GM12874 (cell line): ENCODE data around the gene NDUFS6.

Experiments
- TF ChIP-seq, protein P1 (sequence below): IDR thresholded peaks from 2 replicates; pipeline ENCODE4 v1.5.1; 2011; ENCODE audit warnings: low read depth, mild to moderate bottlenecking, control low read depth, low read length, moderate library complexity; ENCODE audit not compliant: insufficient read depth

NDUFS6 gene

DNA sequence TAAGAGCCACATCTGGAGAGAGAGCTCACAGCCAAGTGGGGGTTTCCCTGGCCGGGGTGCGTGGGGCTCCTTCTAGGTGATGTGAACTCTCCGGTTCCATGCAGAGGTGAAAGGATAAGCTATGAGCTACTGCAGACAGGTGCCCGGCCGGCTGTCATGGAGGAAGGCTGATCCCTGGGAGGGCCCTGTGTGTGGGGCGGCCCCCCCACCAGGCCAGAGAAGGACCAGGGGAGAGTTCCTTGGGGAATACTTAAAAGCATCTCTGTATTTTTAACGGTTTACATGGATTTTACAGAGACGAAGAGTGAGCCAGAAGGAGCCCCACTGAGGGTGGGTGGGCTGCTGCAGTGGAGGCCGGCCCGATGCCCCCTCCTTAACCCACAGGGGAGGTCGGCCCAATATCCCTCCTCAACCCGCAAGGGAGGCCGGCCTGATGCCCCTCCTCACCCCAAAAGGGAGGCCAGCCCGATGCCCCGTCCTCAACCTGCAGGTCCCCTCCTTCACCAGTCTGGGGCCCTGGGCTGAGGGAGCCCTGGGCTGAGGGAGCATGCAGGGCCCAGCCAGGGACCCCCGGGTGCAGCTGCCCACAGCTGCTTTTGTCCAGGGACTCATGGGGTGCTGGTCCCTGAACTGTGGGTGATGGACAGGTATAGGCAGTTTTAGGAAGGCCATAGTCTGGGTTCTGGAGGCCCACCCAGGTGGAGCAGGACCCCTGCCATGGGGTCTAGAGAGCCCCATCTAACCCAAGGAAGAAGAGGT lies 33.5 kb upstream of the NDUFS6 start:
- TF ChIP-seq, protein P1, sequence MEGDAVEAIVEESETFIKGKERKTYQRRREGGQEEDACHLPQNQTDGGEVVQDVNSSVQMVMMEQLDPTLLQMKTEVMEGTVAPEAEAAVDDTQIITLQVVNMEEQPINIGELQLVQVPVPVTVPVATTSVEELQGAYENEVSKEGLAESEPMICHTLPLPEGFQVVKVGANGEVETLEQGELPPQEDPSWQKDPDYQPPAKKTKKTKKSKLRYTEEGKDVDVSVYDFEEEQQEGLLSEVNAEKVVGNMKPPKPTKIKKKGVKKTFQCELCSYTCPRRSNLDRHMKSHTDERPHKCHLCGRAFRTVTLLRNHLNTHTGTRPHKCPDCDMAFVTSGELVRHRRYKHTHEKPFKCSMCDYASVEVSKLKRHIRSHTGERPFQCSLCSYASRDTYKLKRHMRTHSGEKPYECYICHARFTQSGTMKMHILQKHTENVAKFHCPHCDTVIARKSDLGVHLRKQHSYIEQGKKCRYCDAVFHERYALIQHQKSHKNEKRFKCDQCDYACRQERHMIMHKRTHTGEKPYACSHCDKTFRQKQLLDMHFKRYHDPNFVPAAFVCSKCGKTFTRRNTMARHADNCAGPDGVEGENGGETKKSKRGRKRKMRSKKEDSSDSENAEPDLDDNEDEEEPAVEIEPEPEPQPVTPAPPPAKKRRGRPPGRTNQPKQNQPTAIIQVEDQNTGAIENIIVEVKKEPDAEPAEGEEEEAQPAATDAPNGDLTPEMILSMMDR = no peak

DNA sequence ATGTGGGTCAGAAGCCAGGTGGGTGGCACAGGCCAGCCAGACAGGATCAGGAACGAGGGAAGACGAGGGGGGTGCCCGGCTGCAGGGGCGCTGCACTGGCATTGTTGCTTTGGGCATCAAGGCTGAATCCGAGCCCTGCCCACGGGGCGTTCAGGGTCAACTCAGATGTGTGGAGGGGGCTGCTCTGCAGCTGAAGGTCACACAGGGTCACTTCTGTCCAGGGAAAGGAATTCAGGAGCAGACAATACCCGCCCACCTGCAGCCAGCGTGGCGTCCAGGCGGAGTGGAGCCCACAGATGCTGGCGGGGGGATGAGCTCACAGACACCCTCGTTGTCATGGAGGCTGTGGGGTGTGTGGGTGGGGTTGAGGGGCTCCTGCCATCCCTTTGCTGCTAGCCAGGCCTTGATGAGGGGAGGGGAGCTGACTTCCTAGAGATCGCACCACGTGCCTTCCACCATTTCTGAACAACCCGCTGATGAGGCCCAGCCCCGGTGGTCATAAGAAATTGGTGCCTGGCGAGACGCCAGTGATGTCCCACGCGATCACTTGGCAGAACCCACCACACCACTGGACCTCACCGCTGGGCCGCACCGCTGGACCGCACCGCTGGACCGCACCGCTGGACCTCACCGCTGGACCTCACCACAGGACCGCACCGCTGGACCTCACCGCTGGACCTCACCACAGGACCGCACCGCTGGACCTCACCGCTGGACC lies 32.8 kb upstream of the NDUFS6 start:
- TF ChIP-seq, protein P1 = no peak

DNA sequence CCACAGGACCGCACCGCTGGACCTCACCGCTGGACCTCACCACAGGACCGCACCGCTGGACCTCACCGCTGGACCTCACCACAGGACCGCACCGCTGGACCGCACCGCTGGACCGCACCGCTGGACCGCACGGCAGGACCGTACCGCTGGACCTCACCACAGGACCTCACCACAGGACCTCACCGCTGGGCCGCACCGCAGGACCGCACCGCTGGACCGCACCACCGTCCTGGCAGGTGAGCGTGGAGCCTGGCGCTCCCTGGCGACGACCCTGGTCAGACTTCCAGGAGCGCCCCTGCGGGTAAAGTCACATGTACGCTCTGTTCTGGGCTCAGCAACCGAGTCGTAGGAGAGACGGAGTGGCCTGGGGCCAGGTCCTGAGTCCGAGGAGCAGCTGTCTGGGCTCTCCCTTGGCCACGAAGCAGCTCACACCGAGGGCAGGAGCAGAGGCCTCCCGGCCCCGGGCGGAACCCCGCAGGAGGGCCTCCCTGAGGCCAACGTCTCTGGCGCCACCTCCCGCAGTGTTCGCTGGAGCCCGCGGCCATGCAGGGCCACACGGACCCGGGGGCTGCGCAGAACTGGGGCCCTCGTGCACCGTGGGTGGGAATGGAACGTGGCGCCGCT lies 32.1 kb upstream of the NDUFS6 start:
- TF ChIP-seq, protein P1 = no peak

DNA sequence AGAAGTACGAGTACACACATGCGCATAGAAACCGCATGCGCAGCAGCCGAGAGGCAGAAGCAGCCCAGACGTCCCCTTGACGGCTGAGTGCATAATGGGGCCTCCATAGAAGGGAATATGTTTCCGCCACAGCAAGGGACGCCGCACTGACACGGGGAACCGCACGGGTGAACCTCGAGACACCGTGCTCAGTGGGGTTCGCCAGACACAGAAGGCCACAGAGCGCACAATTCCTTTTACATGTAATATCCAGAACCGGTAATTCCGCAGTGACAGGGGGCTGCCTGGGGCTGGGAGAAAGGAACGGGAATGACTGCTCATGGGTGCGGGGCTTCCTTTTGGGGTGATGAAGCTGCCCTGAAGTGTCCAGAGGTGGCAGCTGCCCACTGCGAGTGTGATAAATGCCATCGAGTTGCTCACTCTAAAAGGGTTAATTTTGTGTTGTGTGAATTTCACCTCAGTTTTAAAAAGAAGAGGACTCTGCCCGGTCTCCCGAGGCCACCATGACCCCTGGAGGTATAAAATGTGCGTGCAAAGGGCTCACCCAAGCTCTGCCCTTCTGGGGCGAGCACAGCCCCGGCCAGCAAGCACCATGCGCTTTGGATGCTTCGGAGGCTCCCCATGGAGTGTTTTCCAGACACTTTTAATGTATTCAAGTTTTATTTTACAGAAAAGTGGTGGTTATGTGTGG lies 31.3 kb upstream of the NDUFS6 start:
- TF ChIP-seq, protein P1 = no peak

DNA sequence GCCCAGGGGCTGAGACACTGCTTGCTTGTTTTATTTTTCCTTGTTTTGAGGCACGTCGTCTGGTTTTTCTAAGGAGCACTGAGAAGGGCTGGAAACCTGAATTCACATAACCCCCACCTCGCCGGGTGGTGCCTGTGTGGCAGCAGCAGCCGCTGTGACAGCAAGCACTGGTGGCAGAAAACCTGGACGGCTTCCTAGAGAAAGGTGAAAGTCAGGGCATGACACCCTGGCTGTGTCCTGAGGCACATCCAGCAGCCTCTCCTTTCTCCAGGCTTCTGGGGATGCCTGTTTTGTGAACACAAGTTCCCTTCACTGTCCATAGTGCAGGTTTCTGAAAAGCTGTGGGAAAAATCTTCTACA lies 30.8 kb upstream of the NDUFS6 start:
- TF ChIP-seq, protein P1 = no peak

DNA sequence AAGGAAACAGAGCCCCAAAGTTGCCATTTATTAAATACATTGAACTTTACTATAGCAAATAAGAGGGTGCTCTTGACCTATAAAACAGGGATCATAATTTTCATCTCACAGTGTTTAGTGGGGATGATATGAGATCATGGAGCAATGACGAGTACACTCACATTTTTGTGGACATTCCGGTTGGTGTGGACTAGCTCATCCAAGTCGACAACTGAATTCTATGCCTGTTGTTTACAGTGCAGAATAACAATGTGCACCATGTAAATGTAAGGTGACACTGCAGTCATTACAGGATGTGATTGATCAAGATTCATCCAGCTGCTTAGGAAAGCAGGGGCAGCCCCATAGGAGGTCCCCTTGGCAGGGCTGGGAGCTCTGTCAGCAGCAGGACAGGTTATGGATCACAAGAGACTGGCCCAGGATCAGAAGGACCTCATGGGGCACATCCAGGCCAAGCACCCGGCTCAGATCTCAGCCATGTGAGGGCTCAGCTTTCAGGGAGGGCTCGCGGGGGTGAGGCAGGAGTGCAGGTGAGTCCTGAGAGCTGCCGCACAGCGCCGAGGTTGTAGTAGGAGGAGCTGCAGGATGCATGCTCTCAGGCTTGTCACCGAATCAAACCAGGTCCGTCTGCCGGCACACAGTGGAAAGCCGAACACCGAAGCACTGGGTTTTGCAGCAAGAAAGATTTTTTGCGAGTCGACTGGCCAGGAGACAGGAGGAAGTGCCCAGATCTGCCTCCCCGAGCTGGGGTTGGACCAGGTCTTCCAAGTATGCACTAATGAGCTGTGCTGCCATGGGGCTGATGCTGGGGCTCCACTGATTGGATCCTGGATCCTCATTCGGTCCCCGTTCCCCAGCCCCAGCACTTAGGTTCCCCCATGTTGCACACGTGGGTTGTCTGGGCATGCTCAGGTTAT lies 29.8 kb upstream of the NDUFS6 start:
- TF ChIP-seq, protein P1 = no peak

DNA sequence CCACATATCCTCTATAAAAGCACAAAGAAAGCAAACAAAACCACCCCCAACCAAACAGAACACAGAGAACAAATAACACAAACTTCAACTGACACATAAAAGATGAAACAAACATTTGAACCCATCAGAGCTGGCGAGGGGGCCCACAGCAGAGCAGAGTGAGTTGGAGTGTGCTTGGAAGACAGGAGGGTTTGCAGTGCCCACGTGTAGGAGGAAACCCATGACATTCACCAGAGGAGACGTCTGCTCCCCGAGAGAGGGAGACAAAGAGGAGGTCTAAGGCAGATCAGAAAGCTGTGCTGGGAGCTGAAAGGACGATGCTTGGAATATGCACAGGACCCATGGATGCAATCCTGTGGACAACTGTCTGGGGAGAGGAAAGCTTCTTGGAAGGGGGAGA lies 28.6 kb upstream of the NDUFS6 start:
- TF ChIP-seq, protein P1 = no peak
